Upper lobe of left lung (tissue), 6 donors: Measurements from ENCODE around the gene CD7. TPM values are rescaled to one million over a fixed set of nuclear protein-coding genes. Genes with fewer than 3 reads are reported as not detected.
A peak's percentile ranks its signal among the peaks of the same experiment; 100 is the strongest.

ENCODE experiments used
- ATAC-seq, 2 donors: fragments of 200-7000 bp; cut with Tn5 transposase; one replicate each; pipeline ENCODE4 v1.9.1; 2022; ENCODE audit warnings: mild to moderate bottlenecking in 2 of 2, moderate library complexity in 2 of 2; ENCODE audit not compliant: low FRiP score in 2 of 2
- DNase-seq, 2 donors: peaks; one replicate each; pipeline ENCODE4 v3.0.0-alpha.2; 2019 to 2020
- H3K27ac ChIP-seq, 4 donors: fragments of 200-600 bp; sonication (generic); one replicate each; pipeline ENCODE4 v1.5.1; 2016 to 2019
- H3K27me3 ChIP-seq, 4 donors: fragments of 200-600 bp; sonication (generic); one replicate each; pipeline ENCODE4 v1.5.1; 2017 to 2019
- H3K36me3 ChIP-seq, 4 donors: fragments of 200-600 bp; sonication (generic); one replicate each; pipeline ENCODE4 v1.5.1; 2016 to 2019
- H3K4me1 ChIP-seq, 4 donors: fragments of 200-600 bp; sonication (generic); one replicate each; pipeline ENCODE4 v1.5.1; 2018 to 2019
- H3K4me3 ChIP-seq, 4 donors: fragments of 200-600 bp; sonication (generic); one replicate each; pipeline ENCODE4 v1.5.1; 2017 to 2019; ENCODE audit warnings: mild to moderate bottlenecking in 2 of 4, moderate library complexity in 1 of 4
- H3K9me3 ChIP-seq, 4 donors: fragments of 200-600 bp; sonication (generic); one replicate each; pipeline ENCODE4 v1.5.1; 2018 to 2019
- CTCF ChIP-seq, 6 experiments: fragments of 450-650 bp in 4 of 6; fragments of 200-600 bp in 2 of 6; sonication (generic) in 2 of 6; IDR thresholded peaks; one replicate each; pipeline ENCODE4 v1.5.1; 2016 to 2019; ENCODE audit warnings: antibody characterized with exemption in 6 of 6
- EP300 ChIP-seq, 4 donors: sonication (generic); formaldehyde crosslinking; IDR thresholded peaks; one replicate each; pipeline ENCODE4 v1.5.1; 2017; ENCODE audit warnings: antibody characterized with exemption in 4 of 4, control low read depth in 2 of 4
- POLR2A ChIP-seq, 4 donors: fragments of 450-650 bp; IDR thresholded peaks; one replicate each; pipeline ENCODE4 v1.5.1; 2016 to 2017; ENCODE audit warnings: antibody characterized with exemption in 4 of 4, mild to moderate bottlenecking in 2 of 4
- POLR2AphosphoS5 ChIP-seq, 2 donors: sonication (generic); formaldehyde crosslinking; IDR thresholded peaks; one replicate each; pipeline ENCODE4 v1.5.1; 2017; ENCODE audit warnings: antibody characterized with exemption in 2 of 2
- WGBS, 2 donors: methylation state at CpG; one replicate each; pipeline ENCODE4 v1.1.5; 2017 to 2018; 5-methylcytosine and 5-hydroxymethylcytosine counted together
- total RNA-seq, 6 donors: library from RNA; depleted of rRNA in 4 of 6; stranded (reverse); fragments of >200 nt in 4 of 6; gene quantifications; one replicate each; pipeline versions ENCODE4 v1.1.0 to v1.2.1, GENCODE V29; 2016 to 2021
- donor health status: DM: no; HTN: no; CAD: no; lungs with moderate emphysema.
- donor health status: DM: no; HTN: yes; CAD: no; lungs with severe emphysema.

Gene CD7
- total RNA-seq, 6 donors from 2014 or later: 5.2 to 24.7 (median 7.6) TPM

- 40 to 53% methylated on average over 4 to 9 of the region's 10 CpGs for whole genome bisulfite sequencing, 2 donors
- H3K36me3 ChIP-seq: no peaks in the 10 kb centered on the region
- ATAC-seq (peak in 1 of 2 donors; percentile 28), DNase-seq (no peak)
- H3K27me3 ChIP-seq: no peaks in the 10 kb centered on the region
- no peaks in the 10 kb centered on the region for H3K9me3 ChIP-seq
- H3K27ac ChIP-seq: peak overlapping the region in 2 of 4 donors; percentile 46 to 53
- TF ChIP-seq POLR2AphosphoS5 (IDR thresholded peaks at IDR 0.05) (no peak), EP300 (IDR thresholded peaks at IDR 0.05) (no peak), POLR2A (IDR thresholded peaks at IDR 0.05) (no peak), CTCF (IDR thresholded peaks at IDR 0.05) (no peak)
- H3K4me3 ChIP-seq: peak overlapping the region in 3 of 4 donors; percentile 9 to 37 (median 35)
- H3K4me1 ChIP-seq: peaks cover 12 to 26% (median 17%) of the 10 kb centered on the region in 4 donors
Measured at GRCh38 chr17:82339634-82340580, 22.5 kb upstream of the CD7 start.

GRCh38 chr17:82338858-82339633 is 21.6 kb upstream of the CD7 start:
- peak in 1 of 2 donors; percentile 65 for DNase-seq
- Histone ChIP-seq H3K4me1 (peaks cover 21 to 35% (median 25%) of the 10 kb centered on the region in 4 donors), H3K9me3 (no peaks in the 10 kb centered on the region), H3K4me3 (peak overlapping the region in 3 of 4 donors; percentile 9 to 37 (median 35)), H3K36me3 (no peaks in the 10 kb centered on the region), H3K27ac (peak overlapping the region; percentile 5 to 61 (median 50)), H3K27me3 (no peaks in the 10 kb centered on the region)
- WGBS, 2 donors: 46 to 56% methylated on average over 27 to 29 of the region's 29 CpGs
- TF ChIP-seq EP300 (IDR thresholded peaks at IDR 0.05): no peak
- no peak for TF ChIP-seq CTCF (IDR thresholded peaks at IDR 0.05)
- TF ChIP-seq POLR2A (IDR thresholded peaks at IDR 0.05): no peak
- peak; percentile 35 to 72 for ATAC-seq

GRCh38 chr17:82334622-82335394 is 17.4 kb upstream of the CD7 start:
- peak overlapping the region; percentile 78 to 88 (median 83) for H3K27ac ChIP-seq
- ATAC-seq (no peak), DNase-seq (peak in 1 of 2 donors; percentile 67)
- H3K9me3 ChIP-seq: no peaks in the 10 kb centered on the region
- peaks cover 40 to 66% (median 52%) of the 10 kb centered on the region in 4 donors for H3K4me1 ChIP-seq
- TF ChIP-seq POLR2A (IDR thresholded peaks at IDR 0.05): peak in 1 of 4 donors; percentile 40
- TF ChIP-seq CTCF (IDR thresholded peaks at IDR 0.05): no peak
- TF ChIP-seq POLR2AphosphoS5 (IDR thresholded peaks at IDR 0.05): no peak
- no peak for TF ChIP-seq EP300 (IDR thresholded peaks at IDR 0.05)
- H3K4me3 ChIP-seq: peak overlapping the region; percentile 42 to 78 (median 70)
- 26 to 31% methylated on average over 16 of the region's 16 CpGs for WGBS, 2 donors
- no peaks in the 10 kb centered on the region for H3K27me3 ChIP-seq
- no peaks in the 10 kb centered on the region for H3K36me3 ChIP-seq

GRCh38 chr17:82334204-82334621 is 16.8 kb upstream of the CD7 start:
- Histone ChIP-seq H3K4me3 (peak overlapping the region; percentile 44 to 78 (median 70)), H3K36me3 (no peaks in the 10 kb centered on the region), H3K9me3 (no peaks in the 10 kb centered on the region), H3K27me3 (no peaks in the 10 kb centered on the region), H3K27ac (peak overlapping the region; percentile 78 to 88 (median 83)), H3K4me1 (peaks cover 34 to 61% (median 47%) of the 10 kb centered on the region in 4 donors)
- ATAC-seq (no peak), DNase-seq (peak in 1 of 2 donors; percentile 86)
- WGBS, 2 donors: 61 to 79% methylated on average over 18 to 25 of the region's 25 CpGs
- TF ChIP-seq EP300 (IDR thresholded peaks at IDR 0.05) (no peak), POLR2A (IDR thresholded peaks at IDR 0.05) (no peak), POLR2AphosphoS5 (IDR thresholded peaks at IDR 0.05) (no peak), CTCF (IDR thresholded peaks at IDR 0.05) (no peak)
